GM19452 (cell line): Measurements from ENCODE around the gene GLIPR1L2.
"Not testable (repeated sequence)": the region's sequence is repeated elsewhere in the genome, so short reads cannot be mapped to it uniquely, and the experiment has no call there.

Source experiments
- ATAC-seq: cut with Tn5 transposase; IDR thresholded peaks from one replicate; pipeline ENCODE4 v1.9.1; 2021; ENCODE audit not compliant: unreplicated experiment

Gene GLIPR1L2

DNA sequence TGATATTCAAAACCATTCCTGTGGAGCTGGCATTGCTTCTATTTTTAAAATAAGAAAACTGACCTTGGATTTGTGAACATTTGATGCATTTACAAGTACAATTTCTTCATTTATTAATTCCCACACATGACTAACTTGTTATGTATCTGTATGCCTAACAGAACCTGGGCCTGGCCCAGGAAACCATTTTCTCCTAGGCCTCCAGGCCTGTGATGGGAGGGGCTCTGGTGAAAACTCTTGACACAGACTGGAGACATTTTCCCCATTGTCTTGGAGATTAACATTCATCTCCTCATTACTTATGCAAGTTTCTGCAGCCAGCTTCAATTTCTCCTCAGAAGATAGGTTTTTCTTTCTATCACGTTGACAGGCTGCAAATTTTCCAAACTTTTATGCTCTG is 42.0 kb downstream of the GLIPR1L2 start:
- ATAC-seq = no peak

DNA sequence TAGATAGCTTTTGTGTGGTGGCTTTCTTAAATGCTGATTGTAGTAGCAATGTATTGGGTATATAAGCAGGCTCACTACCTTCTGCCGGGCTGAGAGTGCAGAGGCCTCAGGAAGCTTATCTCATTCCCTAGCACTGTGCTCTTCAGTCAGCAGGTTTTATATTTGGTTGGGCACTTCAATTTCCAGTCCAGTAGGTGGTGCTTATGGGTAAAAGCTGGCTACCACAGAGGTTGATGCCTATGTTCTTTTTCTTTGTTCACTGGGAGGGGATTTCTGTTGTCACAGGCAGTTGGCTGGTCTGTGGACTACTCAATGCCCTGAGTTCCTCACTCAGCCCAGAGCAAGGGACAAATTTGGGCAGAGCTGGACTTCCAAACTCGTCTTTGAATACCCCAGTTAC is 46.7 kb downstream of the GLIPR1L2 start:
- ATAC-seq = peak; percentile 70

DNA sequence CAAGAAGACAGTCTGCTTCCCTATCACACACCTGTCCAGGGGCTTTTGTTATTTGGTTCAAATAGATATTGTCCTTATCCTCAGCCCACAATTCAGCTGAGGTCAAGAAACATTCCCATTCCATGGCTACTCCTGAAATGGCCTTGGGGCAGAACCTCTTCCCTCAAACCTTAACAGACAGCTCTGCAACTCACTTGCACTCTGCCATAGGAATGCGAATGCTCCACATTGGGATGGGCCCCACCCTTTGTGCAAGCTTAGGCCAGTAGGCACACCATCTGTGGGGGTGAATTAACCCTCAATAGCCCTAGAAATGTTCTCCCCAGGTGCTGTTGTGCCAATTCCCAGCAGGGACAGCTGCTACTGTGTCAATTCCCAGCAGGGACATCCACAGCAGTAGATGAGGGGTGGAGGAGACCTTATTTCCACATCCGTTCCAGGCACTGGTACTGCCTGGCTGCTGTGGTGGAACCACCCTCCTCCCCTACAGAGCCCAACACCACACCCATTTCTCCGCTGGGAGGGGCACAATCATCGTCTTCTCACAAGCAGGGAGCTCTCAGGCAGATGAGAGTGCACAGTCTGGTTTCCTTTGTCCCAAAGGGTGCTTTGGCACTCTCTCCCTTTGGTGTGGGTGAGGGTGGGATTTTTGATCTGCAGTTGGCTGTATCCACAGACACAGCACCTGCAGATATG is 47.3 kb downstream of the GLIPR1L2 start:
- ATAC-seq = no peak

DNA sequence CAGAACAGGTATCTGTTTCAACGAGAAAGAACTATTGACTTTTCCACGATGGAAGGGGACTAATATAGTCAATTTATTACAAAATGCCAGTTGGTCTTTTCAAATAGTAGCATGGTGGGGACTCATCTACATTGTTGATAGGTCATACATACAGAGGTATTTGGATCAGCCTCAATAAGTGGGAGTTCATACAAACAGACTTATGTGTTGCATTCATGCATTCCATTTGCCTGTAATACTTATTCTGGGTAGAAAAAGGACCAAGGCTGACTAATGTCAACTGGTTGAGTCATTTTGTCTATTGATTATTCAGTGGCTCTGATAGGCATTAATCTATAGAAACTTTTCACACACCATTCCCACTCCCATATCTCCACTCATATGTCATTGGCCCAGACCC is 48.2 kb downstream of the GLIPR1L2 start:
- ATAC-seq = no peak

DNA sequence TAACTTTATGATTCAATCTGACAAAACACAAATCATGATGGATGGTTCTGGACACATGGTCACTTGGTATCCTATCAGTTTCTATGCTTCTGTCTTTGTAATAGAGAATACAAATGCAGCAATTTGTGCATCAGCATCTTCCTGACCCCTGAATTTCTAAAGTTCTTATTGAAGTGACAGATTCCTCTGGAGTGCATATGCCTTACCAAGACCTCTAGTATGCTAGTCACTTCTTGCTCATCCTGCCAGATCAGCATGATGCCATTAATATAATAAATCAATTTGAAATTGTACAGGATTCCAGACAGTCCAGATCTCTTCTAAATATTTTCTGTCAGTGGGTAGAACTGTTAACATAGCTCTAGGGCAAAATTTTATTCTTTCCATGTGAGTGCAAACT is 49.0 kb downstream of the GLIPR1L2 start:
- no peak for ATAC-seq

DNA sequence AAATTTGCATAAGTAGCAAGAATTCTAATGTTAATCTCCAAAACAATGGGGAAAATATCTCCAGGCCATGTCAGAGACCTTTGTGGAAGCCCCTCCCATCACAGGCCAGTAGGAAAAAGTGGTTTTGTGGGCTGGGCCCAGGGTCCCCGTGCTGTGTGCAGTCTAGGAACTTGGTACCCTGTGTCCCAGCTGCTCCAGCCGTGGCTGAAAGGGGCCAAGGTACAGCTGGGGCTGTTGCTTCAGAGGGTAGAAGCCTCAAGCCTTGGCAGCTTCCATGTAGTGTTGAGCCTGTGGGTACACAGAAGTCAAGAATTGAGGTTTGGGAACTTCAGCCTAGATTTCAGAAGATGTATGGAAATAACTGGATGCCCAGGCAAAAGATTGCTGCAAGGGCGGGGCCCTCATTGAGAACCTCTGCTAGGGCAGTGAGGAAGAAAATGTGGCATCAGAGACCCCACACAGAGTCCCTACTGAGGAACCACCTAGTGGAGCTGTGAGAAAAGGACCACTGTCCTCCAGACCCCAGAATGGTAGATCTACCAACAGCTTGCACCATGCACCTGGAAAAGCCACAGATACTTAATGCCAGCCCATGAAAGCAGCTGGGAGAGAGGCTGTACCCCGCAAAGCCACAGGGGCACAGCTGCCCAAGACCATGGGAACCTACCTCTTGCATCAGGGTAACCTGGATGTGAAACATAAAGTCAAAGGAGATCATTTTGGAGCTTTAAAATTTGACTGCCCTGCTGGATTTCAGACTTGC is 51.0 kb downstream of the GLIPR1L2 start:
- ATAC-seq = not testable (repeated sequence)

DNA sequence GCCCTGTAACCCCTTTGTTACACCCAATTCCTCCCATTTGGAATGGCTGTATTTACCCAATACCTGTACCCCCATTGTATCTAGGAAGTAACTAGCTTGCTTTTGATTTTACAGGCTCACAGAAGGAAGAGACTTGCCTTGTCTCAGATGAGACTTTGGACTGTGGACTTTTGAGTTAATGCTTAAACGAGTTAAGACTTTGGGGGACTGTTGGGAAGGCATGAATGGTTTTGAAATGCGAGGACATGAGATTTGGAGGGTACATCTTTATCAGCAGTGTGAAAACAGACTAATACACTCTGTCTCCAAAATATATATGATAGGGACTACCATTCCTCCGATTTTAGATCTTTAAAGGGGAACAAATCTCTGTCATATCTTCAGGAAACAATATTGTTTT is 51.6 kb downstream of the GLIPR1L2 start:
- ATAC-seq = not testable (repeated sequence)

DNA sequence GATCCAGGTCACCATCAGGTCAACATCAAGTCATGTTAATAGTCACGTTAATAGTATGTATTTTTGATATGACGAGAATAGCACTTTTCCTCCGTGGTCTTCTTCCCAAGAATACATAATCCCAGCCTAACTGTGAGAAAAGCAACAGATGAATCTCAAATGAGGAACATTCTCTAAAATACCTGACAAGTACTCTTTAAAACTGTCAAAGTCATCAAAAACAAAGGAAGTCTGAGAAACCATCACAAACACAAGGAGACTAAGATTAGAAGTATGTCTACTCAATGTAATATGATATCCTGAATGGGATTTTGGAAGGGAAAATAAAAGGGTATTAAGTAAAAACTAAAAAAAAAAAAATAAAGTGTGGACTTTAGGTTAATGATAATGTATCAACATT is 52.8 kb downstream of the GLIPR1L2 start:
- ATAC-seq = no peak

DNA sequence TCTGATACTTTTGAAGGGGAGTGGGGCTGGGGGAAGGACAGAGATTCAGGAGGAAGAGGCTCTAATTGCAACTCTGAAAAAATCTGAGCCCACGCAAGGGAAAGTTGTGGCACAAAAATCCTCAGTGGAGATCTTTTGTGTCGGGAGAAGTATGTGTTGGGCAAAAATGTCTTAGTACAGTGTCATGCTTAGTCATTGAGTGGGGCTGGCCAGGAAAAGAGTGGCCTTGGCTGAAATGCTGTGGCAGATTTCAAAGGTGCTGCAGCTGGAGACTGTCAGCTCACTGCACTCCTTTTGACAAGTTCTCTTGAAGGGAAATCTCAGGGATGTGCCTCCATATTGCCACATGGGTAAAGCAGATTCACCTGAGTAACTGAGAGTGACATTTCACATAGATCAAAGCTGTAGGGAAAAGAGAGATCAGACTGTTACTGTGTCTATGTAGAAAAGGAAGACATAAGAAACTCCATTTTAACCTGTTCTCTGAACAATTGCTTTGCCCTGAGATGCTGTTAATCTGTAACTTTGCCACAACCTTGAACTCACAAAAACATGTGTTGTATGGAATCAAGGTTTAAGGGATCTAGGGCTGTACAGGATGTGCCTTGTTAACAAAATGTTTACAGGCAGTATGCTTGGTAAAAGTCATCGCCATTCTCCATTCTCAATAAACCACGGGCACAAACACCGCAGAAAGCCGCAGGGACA is 53.7 kb downstream of the GLIPR1L2 start:
- ATAC-seq = no peak

DNA sequence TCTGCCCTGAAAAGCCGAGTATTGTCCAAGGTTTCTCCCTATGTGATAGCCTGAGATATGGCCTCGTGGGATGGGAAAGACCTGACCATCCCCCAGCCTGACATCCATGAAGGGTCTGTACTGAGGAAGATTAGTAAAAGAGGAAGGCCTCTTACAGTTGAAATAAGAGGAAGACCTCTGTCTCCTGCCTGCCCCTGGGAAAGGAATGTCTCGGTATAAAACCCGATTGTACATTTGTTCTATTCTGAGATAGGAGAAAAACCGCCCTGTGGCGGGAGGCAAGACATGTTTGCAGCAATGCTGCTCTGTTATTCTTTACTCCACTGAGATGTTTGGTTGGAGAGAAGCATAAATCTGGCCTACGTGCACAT is 54.2 kb downstream of the GLIPR1L2 start:
- ATAC-seq = not testable (repeated sequence)

DNA sequence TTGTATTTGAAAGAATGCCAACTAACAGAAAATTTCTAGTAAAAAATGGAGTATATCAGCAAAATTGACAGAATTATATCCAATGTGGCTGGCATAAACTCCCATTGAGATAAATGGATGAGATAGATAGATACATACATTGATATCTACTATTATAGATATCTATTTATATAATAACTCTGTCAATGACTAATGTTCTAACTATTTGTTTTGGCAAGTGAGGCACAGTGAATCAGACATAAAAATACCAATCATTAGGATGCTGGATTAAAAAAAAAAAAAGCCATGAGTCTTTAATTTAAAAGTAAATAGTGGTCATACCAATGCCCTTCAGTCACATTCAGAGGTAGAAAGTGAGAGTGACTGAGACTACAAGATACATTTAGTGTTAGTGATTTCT is 56.0 kb downstream of the GLIPR1L2 start:
- no peak for ATAC-seq

DNA sequence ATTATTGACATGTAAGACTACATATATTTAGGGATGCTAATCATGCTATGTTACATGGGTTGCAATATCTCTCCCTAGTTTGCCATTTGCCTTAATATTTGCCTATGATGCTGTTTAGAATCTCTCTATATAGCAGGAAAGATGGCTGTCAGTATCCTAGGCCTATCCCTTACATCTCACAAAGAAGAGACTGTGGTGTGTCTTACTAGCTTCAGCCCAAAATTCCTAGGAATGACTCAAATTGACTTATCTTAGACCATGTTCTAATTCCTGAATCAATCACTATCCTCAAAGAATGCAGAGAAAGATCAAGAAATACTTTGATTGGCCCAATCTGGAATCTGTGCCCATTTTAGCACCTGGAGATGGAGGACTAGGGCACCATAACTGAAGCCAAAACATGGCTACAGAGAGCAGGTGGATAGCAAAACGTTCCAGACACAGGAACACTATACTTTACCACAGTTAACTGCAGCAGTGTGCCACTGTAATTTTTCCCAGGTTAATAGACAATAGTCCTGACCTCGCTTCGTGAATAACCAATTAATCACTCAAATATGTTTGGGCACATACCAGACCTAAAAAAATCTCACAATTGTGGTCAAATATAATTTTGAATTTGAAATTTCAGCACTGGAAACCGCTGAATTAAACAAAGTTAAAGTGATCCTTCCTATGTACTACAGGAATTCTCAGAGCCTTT is 57.0 kb downstream of the GLIPR1L2 start:
- no peak for ATAC-seq

DNA sequence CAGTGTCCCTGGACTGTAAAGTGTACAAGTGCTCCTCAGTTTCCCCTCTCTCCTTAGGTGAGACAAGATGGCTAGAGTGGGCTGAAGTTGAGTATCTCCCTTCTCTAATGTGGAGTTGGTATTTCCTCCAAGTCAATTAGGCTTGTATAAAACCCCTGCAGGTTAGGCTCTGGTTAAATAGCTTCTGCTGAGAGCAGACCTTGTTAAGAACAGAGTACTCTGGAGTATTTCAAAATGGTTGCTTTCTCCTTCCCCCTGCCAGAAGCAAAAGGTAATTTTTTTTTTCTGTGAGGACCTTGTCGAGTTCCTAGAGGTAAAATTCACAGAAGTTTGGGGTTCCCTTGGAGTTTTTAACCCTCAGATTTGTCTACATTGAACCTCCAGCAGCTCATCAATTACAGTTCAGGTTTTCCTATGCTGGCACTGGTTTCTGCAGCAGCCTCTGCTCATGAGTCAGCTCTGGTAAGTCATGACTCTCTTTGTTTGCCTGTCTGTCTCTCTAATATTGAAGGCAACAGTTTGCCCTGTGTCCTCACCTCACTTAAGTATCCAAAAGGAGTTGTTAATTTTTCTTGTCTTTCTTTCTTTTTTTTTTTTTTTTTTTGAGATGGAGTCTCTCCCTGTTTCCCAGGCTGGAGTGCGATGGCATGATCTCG is 61.9 kb downstream of the GLIPR1L2 start:
- ATAC-seq = no peak

DNA sequence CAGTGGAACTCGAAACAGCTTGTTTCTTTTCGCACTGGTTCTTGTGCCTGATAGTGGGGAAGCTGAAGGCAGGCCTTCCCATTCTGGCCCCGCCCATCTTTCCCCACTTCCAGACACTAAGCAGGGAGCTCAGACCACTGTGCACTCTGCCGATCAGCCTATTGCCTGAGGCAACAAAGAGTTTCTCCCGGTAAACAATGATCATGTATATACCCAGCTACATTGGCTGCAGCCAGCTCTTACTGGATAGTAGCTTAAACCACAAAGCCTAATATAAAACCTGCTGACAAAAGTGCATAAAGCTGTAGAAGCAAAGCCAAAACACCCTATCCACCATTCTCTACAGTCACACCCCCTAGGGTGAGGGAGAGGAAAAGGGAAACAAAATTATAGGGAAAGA is 65.0 kb downstream of the GLIPR1L2 start:
- ATAC-seq = no peak

DNA sequence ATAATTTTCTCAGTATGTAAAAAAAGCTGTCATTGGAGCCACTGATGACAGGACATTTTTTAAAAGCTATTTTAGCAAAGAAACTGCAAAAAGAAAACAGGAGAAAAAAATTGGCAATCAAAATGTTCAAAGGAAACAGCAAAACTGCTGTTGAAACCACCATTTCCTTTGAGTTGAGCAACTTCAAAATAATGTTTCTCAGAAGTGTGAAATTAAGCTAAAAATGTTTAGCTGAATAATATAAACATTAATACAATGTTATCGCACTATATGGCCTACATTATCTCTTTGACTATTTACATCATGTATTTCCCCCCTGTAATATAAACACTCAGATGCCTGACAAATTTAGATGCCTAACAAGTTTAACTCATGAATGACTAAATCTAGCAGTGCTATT is 66.3 kb downstream of the GLIPR1L2 start:
- ATAC-seq = no peak

DNA sequence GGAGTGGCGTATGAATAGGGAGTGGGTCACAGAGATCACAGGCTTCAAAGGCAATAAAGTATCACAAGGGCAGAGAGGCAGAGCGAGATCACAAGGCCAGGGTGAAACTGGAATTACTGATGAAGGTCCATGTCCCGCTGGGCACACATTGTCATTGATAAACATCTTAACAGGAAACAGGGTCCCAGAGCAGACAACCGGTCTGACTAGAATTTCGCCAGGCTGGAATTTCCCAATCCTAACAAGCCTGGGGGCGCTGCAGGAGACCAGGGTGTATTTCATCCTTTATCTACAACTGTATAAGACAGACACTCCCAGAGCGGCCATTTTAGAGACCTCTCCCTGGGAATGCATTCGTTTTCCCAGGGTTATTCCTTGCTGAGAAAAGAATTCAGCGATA is 67.0 kb downstream of the GLIPR1L2 start:
- not testable (repeated sequence) for ATAC-seq

DNA sequence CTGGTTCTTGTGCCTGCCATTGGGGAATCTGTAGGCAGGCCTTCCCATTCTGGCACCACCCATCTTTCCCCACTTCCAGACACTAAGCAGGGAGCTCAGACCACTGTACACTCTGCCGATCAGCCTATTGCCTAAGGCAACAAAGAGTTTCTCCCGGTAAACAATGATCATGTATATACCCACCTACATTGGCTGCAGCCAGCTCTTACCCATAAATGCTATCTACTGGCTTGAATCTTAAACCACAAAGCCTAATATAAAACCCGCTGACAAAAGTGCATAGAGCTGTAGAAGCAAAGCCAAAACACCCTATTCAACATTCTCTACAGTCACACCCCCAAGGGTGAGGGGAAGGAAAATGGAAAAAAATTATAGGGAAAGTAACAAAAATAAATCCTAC is 68.9 kb downstream of the GLIPR1L2 start:
- no peak for ATAC-seq

DNA sequence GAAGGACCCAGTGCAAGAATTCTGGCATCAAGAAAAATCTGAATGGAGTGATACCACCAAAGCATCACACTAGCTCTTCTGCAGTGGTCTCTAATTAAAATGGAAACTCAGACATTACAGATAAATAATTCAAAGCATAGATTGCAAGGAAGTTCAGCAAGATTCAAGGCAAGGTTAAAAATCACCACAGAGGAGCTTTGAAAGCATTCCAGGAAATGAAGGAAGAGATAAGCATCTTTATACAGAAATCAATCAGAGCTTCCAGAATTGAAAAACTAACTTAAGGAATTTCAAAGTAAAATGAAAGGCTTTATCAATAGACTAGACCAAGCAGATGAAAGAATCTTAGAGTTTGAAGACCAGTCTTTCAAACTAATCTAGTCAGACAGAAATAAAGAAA is 69.3 kb downstream of the GLIPR1L2 start:
- no peak for ATAC-seq

DNA sequence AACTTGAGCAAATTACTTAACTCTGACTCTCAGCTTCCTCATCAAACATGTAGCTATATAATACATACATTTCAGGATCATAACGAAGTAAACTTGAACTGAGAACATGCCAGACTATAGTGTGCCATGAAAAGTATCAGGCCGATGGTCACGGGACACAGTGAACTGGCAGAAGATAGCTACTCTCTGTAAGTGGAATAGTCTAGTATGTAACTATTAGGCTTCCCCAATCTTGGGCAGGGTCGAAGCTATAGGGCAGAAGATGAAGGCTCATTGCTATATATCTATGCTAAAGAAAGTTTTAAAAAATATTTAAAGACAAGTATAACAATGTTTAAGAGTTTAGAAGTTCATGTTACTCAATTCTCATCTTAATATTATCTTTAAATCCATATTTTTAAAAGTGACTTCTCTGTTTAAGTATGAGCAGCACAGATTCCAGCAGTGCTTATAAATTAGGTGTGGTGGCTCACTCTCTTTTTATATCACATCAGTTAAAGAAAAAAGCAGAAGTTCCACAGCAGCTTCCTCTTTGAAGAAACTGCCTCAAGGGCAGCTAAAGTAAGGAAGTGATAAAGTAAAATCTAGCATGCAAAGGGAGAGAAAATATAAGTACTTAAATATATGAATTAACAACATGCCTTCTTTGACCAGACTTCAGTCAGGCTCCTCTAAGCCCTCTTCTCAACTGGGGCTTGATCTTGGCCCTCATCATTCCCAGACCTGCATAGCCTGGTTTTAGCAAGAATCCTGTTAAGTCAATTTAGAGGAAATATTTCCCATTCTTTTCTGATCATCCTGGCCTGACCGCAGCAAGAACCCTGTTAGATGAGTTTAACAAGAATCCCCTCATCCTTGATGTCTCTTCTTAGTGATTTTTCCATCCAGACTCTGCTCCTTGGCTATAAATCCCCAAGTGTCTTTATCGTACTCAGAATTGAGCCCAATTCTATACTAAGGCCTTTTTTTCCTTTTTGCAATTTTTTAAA is 81.3 kb downstream of the GLIPR1L2 start:
- ATAC-seq = no peak

DNA sequence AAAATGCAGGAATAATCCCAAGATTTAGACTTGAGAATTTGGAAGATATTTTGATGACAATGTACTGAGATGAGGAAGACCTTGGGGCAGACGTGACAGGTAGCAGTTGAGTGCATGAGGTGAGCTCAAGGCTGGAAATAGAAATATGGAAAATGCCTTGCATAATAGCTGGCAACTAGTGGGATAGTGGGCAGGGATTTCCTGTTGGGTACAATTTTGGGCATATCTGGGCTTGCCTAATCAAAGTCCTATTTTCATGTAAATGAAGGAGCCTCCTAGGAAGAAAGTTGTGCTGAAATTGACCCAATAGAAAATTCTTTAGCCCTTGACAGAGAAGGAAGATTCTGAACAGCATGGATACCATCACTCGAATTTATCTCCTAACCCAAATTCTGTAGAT is 83.2 kb downstream of the GLIPR1L2 start:
- ATAC-seq = no peak
